Measurements from ENCODE around the gene BCL11A. TPM values are rescaled to one million over a fixed set of nuclear protein-coding genes. Genes with fewer than 3 reads are reported as not detected.

The BCL11A gene
- total and polyA plus RNA-seq, 2 experiments from 2014 or later: 57.5 to 77.6 TPM

DNA sequence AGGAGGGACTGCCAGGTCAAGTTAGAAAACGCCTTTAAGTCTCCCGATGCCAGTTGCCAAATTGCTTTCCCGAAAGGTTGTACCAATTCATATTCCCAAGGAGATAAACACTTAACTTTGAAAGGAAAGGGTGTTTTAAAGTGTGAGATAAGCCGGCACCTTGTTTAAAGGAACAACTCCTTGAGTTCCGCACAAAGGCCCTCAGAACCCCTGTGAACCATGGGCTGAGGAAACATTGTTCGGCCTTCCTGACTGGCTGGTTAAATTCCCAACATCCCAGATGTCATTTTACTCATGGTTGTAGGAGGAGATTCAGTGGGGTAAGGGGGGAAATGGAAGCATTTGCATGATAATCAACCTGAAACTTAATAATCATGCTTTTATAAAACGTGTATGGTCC is 126.6 kb downstream of the BCL11A start (continued):
- TF ChIP-seq ZNF462 (CRISPR knock-in tag; IDR thresholded peaks at IDR 0.05) (no peak), EZH2 (IDR thresholded peaks at IDR 0.05; ENCODE audit: low read depth, unreplicated experiment) (no peak), EZH2phosphoT487 (IDR thresholded peaks at IDR 0.05; ENCODE audit: unreplicated experiment) (no peak), NANOG (IDR thresholded peaks at IDR 0.05; ENCODE audit: borderline replicate concordance) (no peak), POLR2AphosphoS5 (IDR thresholded peaks at IDR 0.05; ENCODE audit: low read depth) (no peak), CTCF (conservative IDR thresholded peaks at IDR 0.05; ENCODE audit: low read depth in 2 of 2) (no peak)

- H3K27me3 Mint-ChIP-seq (ENCODE audit: insufficient read depth, low read depth, poor library complexity): no peaks in the 10 kb centered on the region
- no peaks in the 10 kb centered on the region for H3K9me2 ChIP-seq (ENCODE audit: insufficient read depth)
- H3K4me1 Mint-ChIP-seq: peaks cover 4% of the 10 kb centered on the region; the same call in 2 of the 3 replicates
- no peak for TF ChIP-seq CREB1 (CRISPR knock-in tag; IDR thresholded peaks at IDR 0.05; ENCODE audit: low read depth)
- TF ChIP-seq ETS1 (IDR thresholded peaks at IDR 0.05): no peak
- no peak for TF ChIP-seq NANOG (IDR thresholded peaks at IDR 0.05; ENCODE audit: borderline replicate concordance)
- no peaks in the 10 kb centered on the region for H3K79me2 ChIP-seq (replicated peaks; ENCODE audit: insufficient read depth)
- peaks cover 3% of the 10 kb centered on the region; the same call in 1 of the 3 replicates for H3K9me3 Mint-ChIP-seq
- no peaks in the 10 kb centered on the region for H3F3A ChIP-seq (replicated peaks; ENCODE audit: low read depth)
- no peak overlapping the region for H3K4me3 Mint-ChIP-seq
- no peaks in the 10 kb centered on the region for H3K36me3 ChIP-seq (ENCODE audit: insufficient read depth)
- ATAC-seq (no peak), DNase-seq (ENCODE audit: low spot score) (no peak)
- no peak overlapping the region for H3K4me2 ChIP-seq
- no peak overlapping the region for H3K27ac ChIP-seq (ENCODE audit: low read depth)
- peaks cover 4% of the 10 kb centered on the region; the same call in 1 of the 3 replicates for H3K36me3 Mint-ChIP-seq (ENCODE audit: low read depth)
- peaks cover 33% of the 10 kb centered on the region for H3K4me1 ChIP-seq (ENCODE audit: insufficient read depth)
- H3K27me3 ChIP-seq (ENCODE audit: insufficient read depth): no peaks in the 10 kb centered on the region
- H3K27ac Mint-ChIP-seq: no peak overlapping the region
- no peak overlapping the region for H2AFZ ChIP-seq
- no peaks in the 10 kb centered on the region for H4K20me1 ChIP-seq (replicated peaks; ENCODE audit: insufficient read depth)
- no peak overlapping the region for H3K4me3 ChIP-seq
These were observed 127.1 kb downstream of the BCL11A start for GRCh38 chr2:60426341-60426740.

Data from GM23338 (cell line).